Endothelial cell of umbilical vein (primary cell): ENCODE measurements around the gene TRIM37. TPM values are rescaled to one million over a fixed set of nuclear protein-coding genes. Genes with fewer than 3 reads are reported as not detected.

ENCODE experiments used
- BruUV-seq: library from RNA; stranded (reverse); fragments of 400-500 nt; replicated peaks from 2 replicates; lab custom pipeline; 2021; lab: Mats Ljungman, UMichigan
- CTCF ChIA-PET: fragments of 300-600, 350-600 bp; sonication (Branson Sonifier 250); formaldehyde crosslinking; loops from one replicate; lab custom pipeline; 2021; ENCODE audit warnings: antibody characterized with exemption, inconsistent platforms; lab: Charles Lee
- POLR2A ChIA-PET: fragments of 300-600, 350-600 bp; sonication (Branson Sonifier 250); formaldehyde crosslinking; loops from one replicate; lab custom pipeline; 2021; ENCODE audit warnings: antibody characterized with exemption, inconsistent platforms; lab: Charles Lee
- DNase-seq: peaks from one replicate; pipeline ENCODE4 v3.0.0-alpha.2; 2011; ENCODE audit warnings: low read depth, low spot score
- FAIRE-seq: peaks from 2 replicates; lab custom pipeline; 2011; peaks lifted over from hg19 to GRCh38; lab: Jason Lieb, UNC
- H2AFZ ChIP-seq: 2 replicates; pipeline ENCODE4 v1.6.0; 2012; ENCODE audit warnings: low read depth, low read length, control low read depth, inconsistent platforms
- H3K27ac ChIP-seq: 2 replicates; pipeline ENCODE4 v1.5.1; 2011; ENCODE audit warnings: low read depth, mild to moderate bottlenecking, control low read depth, low read length, moderate library complexity; ENCODE audit not compliant: insufficient read depth
- H3K27me3 ChIP-seq, 2 experiments: 2 replicates each; pipeline versions ENCODE4 v1.6.0 to v1.6.1; 2011; ENCODE audit warnings: low read length in 2 of 2, mixed read lengths in 1 of 2; ENCODE audit not compliant: control insufficient read depth in 2 of 2, insufficient read depth in 2 of 2
- H3K36me3 ChIP-seq, 2 experiments: 2 replicates in 1 of 2; 3 replicates in 1 of 2; pipeline ENCODE4 v1.5.1; 2011; ENCODE audit warnings: low read length in 2 of 2, mild to moderate bottlenecking in 1 of 2, moderate library complexity in 1 of 2; ENCODE audit not compliant: control insufficient read depth in 2 of 2, insufficient read depth in 2 of 2; ENCODE audit errors: extremely low read depth in 1 of 2
- H3K4me1 ChIP-seq: 3 replicates; pipeline ENCODE4 v1.5.1; 2011; ENCODE audit warnings: mild to moderate bottlenecking, low read length; ENCODE audit not compliant: control insufficient read depth, insufficient read depth; ENCODE audit errors: extremely low read depth
- H3K4me2 ChIP-seq: 2 replicates; pipeline ENCODE4 v1.6.1; 2011; ENCODE audit warnings: low read length, control low read depth, mixed read lengths; ENCODE audit not compliant: insufficient read depth
- H3K4me3 ChIP-seq, 3 experiments: fragments of 200-600 bp in 1 of 3; sonication (generic), shearing (Covaris generic) in 1 of 3; replicated peaks in 1 of 3; 2 replicates each; pipeline ENCODE4 v1.5.1; 2011 to 2016; ENCODE audit warnings: control low read depth in 3 of 3, low read length in 3 of 3, mild to moderate bottlenecking in 2 of 3, inconsistent platforms in 1 of 3, low read depth in 1 of 3, moderate library complexity in 1 of 3; ENCODE audit not compliant: insufficient read depth in 1 of 3
- H3K79me2 ChIP-seq: 2 replicates; pipeline ENCODE4 v1.6.0; 2012; ENCODE audit warnings: low read length, inconsistent platforms; ENCODE audit not compliant: control insufficient read depth, insufficient read depth
- H3K9ac ChIP-seq: replicated peaks from 2 replicates; pipeline ENCODE3; 2011; ENCODE audit warnings: low read length, control low read depth; ENCODE audit not compliant: insufficient read depth; ENCODE audit errors: extremely low read depth
- H3K9me1 ChIP-seq: replicated peaks from 3 replicates; pipeline ENCODE4 v1.6.0; 2011; ENCODE audit warnings: mild to moderate bottlenecking, low read length; ENCODE audit not compliant: control insufficient read depth, insufficient read depth; ENCODE audit errors: extremely low read depth
- H3K9me3 ChIP-seq: replicated peaks from 2 replicates; pipeline ENCODE4 v1.5.1; 2012; ENCODE audit warnings: low read length, inconsistent platforms; ENCODE audit not compliant: control insufficient read depth, insufficient read depth
- H4K20me1 ChIP-seq: replicated peaks from 2 replicates; pipeline ENCODE3; 2011; ENCODE audit warnings: mild to moderate bottlenecking, low read length; ENCODE audit not compliant: control insufficient read depth, insufficient read depth; ENCODE audit errors: extremely low read depth
- CTCF ChIP-seq, 2 donors: IDR thresholded peaks; 1 replicate in 1 of 2; 2 replicates in 1 of 2; pipeline ENCODE4 v1.5.1; 2011; ENCODE audit warnings: low read length in 2 of 2, mild to moderate bottlenecking in 2 of 2, moderate library complexity in 2 of 2, control low read depth in 1 of 2, inconsistent platforms in 1 of 2, low read depth in 1 of 2; ENCODE audit not compliant: insufficient read depth in 1 of 2; ENCODE audit errors: extremely low read depth in 1 of 2
- FOS ChIP-seq: IDR thresholded peaks from 2 replicates; pipeline ENCODE4 v1.6.1; 2011; ENCODE audit warnings: mild to moderate bottlenecking, low read length, moderate library complexity, borderline replicate concordance; ENCODE audit not compliant: insufficient read depth
- JUN ChIP-seq: IDR thresholded peaks from 2 replicates; pipeline ENCODE4 v1.6.1; 2011; ENCODE audit warnings: borderline replicate concordance, low read depth; ENCODE audit not compliant: insufficient read length, insufficient read depth
- MYC ChIP-seq: IDR thresholded peaks from one replicate; pipeline ENCODE4 v1.6.1; 2011; ENCODE audit warnings: mild to moderate bottlenecking, low read depth, low read length
- POLR2AphosphoS5 ChIP-seq: IDR thresholded peaks from 2 replicates; pipeline ENCODE4 v1.6.1; 2012; ENCODE audit warnings: low read depth, mild to moderate bottlenecking, control low read depth, low read length, moderate library complexity; ENCODE audit not compliant: insufficient read depth
- dilution Hi-C: fragments of 300-500 bp; cut with MboI; formaldehyde crosslinking; loops from one replicate; pipeline ENCODE4 v1.15.0; 2019; ENCODE audit warnings: low sequenced_read_pairs; ENCODE audit not compliant: extremely low pct_ligation_motif_present
- intact Hi-C: fragments of 100-400 bp; cut with micrococcal nuclease; formaldehyde crosslinking; loops from one replicate; pipeline ENCODE4 v1.10.0; 2022
- polyA plus RNA-seq, 4 experiments: library from polyadenylated mRNA; depleted of rRNA in 3 of 4; stranded (reverse) in 3 of 4; unstranded in 1 of 4; fragments of >200 nt; gene quantifications; 2 replicates each; pipeline versions ENCODE4 v1.2.1 to v1.2.3, GENCODE V29; 2011 to 2012; ENCODE audit warnings: missing spikeins in 1 of 4
- total RNA-seq: library from RNA; stranded (reverse); gene quantifications from 2 replicates; pipeline ENCODE4 v1.2.3, GENCODE V29; 2021

The TRIM37 gene
- total and polyA plus RNA-seq, 2 donors (not counting 3 experiments of a cell fraction or from before 2014, with no cell fraction given): 18.8 to 41.9 TPM

- no peak overlapping the region for H3K9ac ChIP-seq
- no peaks in the 10 kb centered on the region for H3K4me1 ChIP-seq
- H3K4me3 ChIP-seq: no peak overlapping the region
- H3K36me3 ChIP-seq: peaks cover 2 to 3% of the 10 kb centered on the region in 2 experiments
- ChIA-PET POLR2A (no interaction called here), CTCF (no interaction called here)
- DNase-seq (no peak), FAIRE-seq (no peak)
- H3K4me2 ChIP-seq: no peak overlapping the region
- H4K20me1 ChIP-seq: no peaks in the 10 kb centered on the region
- H3K27ac ChIP-seq: no peak overlapping the region
- intact Hi-C loops: no loop called here
- no TSS peak for BruUV-seq
- no peaks in the 10 kb centered on the region for H3K27me3 ChIP-seq
- H3K9me3 ChIP-seq: no peaks in the 10 kb centered on the region
- TF ChIP-seq CTCF (IDR thresholded peaks at IDR 0.05; ENCODE audit: extremely low read depth in 1 of 2, insufficient read depth in 1 of 2, low read depth in 1 of 2, low read length in 2 of 2): no peak
- no peaks in the 10 kb centered on the region for H3K9me1 ChIP-seq
- no peaks in the 10 kb centered on the region for H3K79me2 ChIP-seq
- dilution Hi-C loops: no loop called here
- H2AFZ ChIP-seq: no peak overlapping the region
Observed at GRCh38 chr17:59011975-59012374, 94.7 kb downstream of the TRIM37 start.

- Histone ChIP-seq H3K9me3 (no peaks in the 10 kb centered on the region), H3K4me2 (no peak overlapping the region), H3K4me3 (no peak overlapping the region), H4K20me1 (no peaks in the 10 kb centered on the region), H3K27ac (no peak overlapping the region), H3K27me3 (no peaks in the 10 kb centered on the region), H3K9me1 (no peaks in the 10 kb centered on the region), H3K4me1 (no peaks in the 10 kb centered on the region), H3K9ac (no peak overlapping the region), H3K79me2 (no peaks in the 10 kb centered on the region), H3K36me3 (peaks cover 2 to 3% of the 10 kb centered on the region in 2 experiments), H2AFZ (no peak overlapping the region)
- dilution Hi-C loops (no loop called here), intact Hi-C loops (no loop called here)
- TF ChIP-seq POLR2AphosphoS5: no peak
- TF ChIP-seq MYC: no peak
- TF ChIP-seq JUN: no peak
- no peak for TF ChIP-seq FOS
- no peak for DNase-seq
- FAIRE-seq: no peak
- CTCF ChIA-PET: interaction anchor here (0.8 to 1.3 kb wide), 6 partner anchors 8 to 491 kb away, joined by 3 to 7 read pairs (median 4); no protein-coding TSS in a partner anchor
- BruUV-seq: no TSS peak
- POLR2A ChIA-PET: no interaction called here
Observed at GRCh38 chr17:59010026-59010425, 96.7 kb downstream of the TRIM37 start.
